ENCODE measurements around the gene CCL7.

The CCL7 gene

GRCh38 chr17:34257299-34257985, 12.6 kb upstream of the CCL7 start:
- H3K36me3 ChIP-seq (ENCODE audit: control insufficient read depth, insufficient read depth, low read length): no peaks in the 10 kb centered on the region
- H3K4me1 ChIP-seq (ENCODE audit: control insufficient read depth, insufficient read depth, low read length, poor library complexity, severe bottlenecking): peaks cover 42% of the 10 kb centered on the region
- no peaks in the 10 kb centered on the region for H3K9me3 ChIP-seq (ENCODE audit: control insufficient read depth, low read length)
- WGBS, 2 experiments (ENCODE audit: insufficient coverage in 2 of 2): 85 to 87% methylated on average over 3 to 5 of the region's 5 CpGs
- H3K27ac ChIP-seq (ENCODE audit: low read depth, low read length, severe bottlenecking): no peak overlapping the region
- no peak overlapping the region for H3K4me3 ChIP-seq (ENCODE audit: extremely low read depth, insufficient read depth, low read length, poor library complexity, severe bottlenecking)

GRCh38 chr17:34257986-34258326, 12.1 kb upstream of the CCL7 start:
- WGBS, 2 experiments (ENCODE audit: insufficient coverage in 2 of 2): 100% methylated on average over 1 of the region's 1 CpG; no CpG with 5 or more reads in 1 of the 2 experiments
- H3K4me3 ChIP-seq (ENCODE audit: extremely low read depth, insufficient read depth, low read length, poor library complexity, severe bottlenecking): no peak overlapping the region
- H3K36me3 ChIP-seq (ENCODE audit: control insufficient read depth, insufficient read depth, low read length): no peaks in the 10 kb centered on the region

GRCh38 chr17:34259146-34259545, 10.9 kb upstream of the CCL7 start:
- H3K4me1 ChIP-seq (ENCODE audit: control insufficient read depth, insufficient read depth, low read length, poor library complexity, severe bottlenecking): peaks cover 25% of the 10 kb centered on the region
- no peaks in the 10 kb centered on the region for H3K9me3 ChIP-seq (ENCODE audit: control insufficient read depth, low read length)
- H3K36me3 ChIP-seq (ENCODE audit: control insufficient read depth, insufficient read depth, low read length): no peaks in the 10 kb centered on the region
- H3K27ac ChIP-seq (ENCODE audit: low read depth, low read length, severe bottlenecking): no peak overlapping the region
- H3K4me3 ChIP-seq (ENCODE audit: extremely low read depth, insufficient read depth, low read length, poor library complexity, severe bottlenecking): no peak overlapping the region

More at GRCh38 chr17:34257986-34258326, 12.1 kb upstream of the CCL7 start:
- H3K27ac ChIP-seq (ENCODE audit: low read depth, low read length, severe bottlenecking): no peak overlapping the region
- no peaks in the 10 kb centered on the region for H3K9me3 ChIP-seq (ENCODE audit: control insufficient read depth, low read length)
- peaks cover 36% of the 10 kb centered on the region for H3K4me1 ChIP-seq (ENCODE audit: control insufficient read depth, insufficient read depth, low read length, poor library complexity, severe bottlenecking)

GRCh38 chr17:34260861-34261260, 9.2 kb upstream of the CCL7 start:
- 92 to 93% methylated on average over 4 of the region's 4 CpGs for WGBS, 2 experiments (ENCODE audit: insufficient coverage in 2 of 2)
- H3K4me1 ChIP-seq (ENCODE audit: control insufficient read depth, insufficient read depth, low read length, poor library complexity, severe bottlenecking): peaks cover 9% of the 10 kb centered on the region
- H3K27ac ChIP-seq (ENCODE audit: low read depth, low read length, severe bottlenecking): no peak overlapping the region
- H3K9me3 ChIP-seq (ENCODE audit: control insufficient read depth, low read length): no peaks in the 10 kb centered on the region
- H3K4me3 ChIP-seq (ENCODE audit: extremely low read depth, insufficient read depth, low read length, poor library complexity, severe bottlenecking): no peak overlapping the region
- H3K36me3 ChIP-seq (ENCODE audit: control insufficient read depth, insufficient read depth, low read length): no peaks in the 10 kb centered on the region

DNA sequence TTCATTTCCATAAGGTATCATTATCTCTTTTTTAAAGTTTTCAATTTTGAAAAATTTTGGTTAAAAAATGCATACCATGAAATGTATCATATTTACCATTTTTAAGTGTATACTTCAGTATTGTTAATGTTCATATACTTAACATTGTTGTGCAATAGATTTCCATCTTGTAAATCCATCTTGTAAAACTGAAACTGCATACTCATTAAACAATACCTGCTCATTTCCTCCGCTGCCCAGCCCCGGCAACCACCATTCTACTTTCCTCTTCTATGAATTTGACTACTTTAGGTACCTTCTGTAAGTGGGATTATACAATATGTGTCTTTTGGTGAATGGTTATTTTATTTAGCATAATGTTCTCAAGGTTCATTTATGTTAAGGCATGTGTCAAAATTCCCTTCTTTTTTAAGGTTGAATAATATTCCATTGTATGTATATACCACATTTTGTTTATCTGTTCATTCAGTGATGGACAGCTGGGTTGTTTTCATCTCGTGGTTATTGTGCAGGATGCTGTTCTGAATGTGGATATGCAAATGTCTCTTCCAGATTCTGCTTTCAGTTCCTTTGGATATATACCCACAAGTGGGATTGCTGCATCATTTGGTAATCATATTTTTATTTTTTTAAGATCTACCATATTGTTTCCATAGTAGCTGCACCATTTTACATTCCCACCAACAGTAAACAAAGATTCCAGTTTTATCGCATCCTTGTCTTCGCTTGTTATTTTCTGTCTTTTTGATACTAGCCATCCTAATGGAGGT, 8.3 kb upstream of the CCL7 start:
- WGBS, 2 experiments (ENCODE audit: insufficient coverage in 2 of 2): no CpG with 5 or more reads among the region's 5 CpGs
- Histone ChIP-seq H3K4me3 (ENCODE audit: extremely low read depth, insufficient read depth, low read length, poor library complexity, severe bottlenecking) (no peak overlapping the region), H3K9me3 (ENCODE audit: control insufficient read depth, low read length) (no peaks in the 10 kb centered on the region), H3K36me3 (ENCODE audit: control insufficient read depth, insufficient read depth, low read length) (no peaks in the 10 kb centered on the region), H3K4me1 (ENCODE audit: control insufficient read depth, insufficient read depth, low read length, poor library complexity, severe bottlenecking) (peaks cover 6% of the 10 kb centered on the region), H3K27ac (ENCODE audit: low read depth, low read length, severe bottlenecking) (no peak overlapping the region)

GRCh38 chr17:34265711-34266110, 4.3 kb upstream of the CCL7 start:
- Histone ChIP-seq H3K9me3 (ENCODE audit: control insufficient read depth, low read length) (no peaks in the 10 kb centered on the region), H3K36me3 (ENCODE audit: control insufficient read depth, insufficient read depth, low read length) (no peaks in the 10 kb centered on the region), H3K4me1 (ENCODE audit: control insufficient read depth, insufficient read depth, low read length, poor library complexity, severe bottlenecking) (no peaks in the 10 kb centered on the region), H3K27ac (ENCODE audit: low read depth, low read length, severe bottlenecking) (no peak overlapping the region), H3K4me3 (ENCODE audit: extremely low read depth, insufficient read depth, low read length, poor library complexity, severe bottlenecking) (no peak overlapping the region)
- 85 to 93% methylated on average over 2 of the region's 3 CpGs for WGBS, 2 experiments (ENCODE audit: insufficient coverage in 2 of 2)

DNA sequence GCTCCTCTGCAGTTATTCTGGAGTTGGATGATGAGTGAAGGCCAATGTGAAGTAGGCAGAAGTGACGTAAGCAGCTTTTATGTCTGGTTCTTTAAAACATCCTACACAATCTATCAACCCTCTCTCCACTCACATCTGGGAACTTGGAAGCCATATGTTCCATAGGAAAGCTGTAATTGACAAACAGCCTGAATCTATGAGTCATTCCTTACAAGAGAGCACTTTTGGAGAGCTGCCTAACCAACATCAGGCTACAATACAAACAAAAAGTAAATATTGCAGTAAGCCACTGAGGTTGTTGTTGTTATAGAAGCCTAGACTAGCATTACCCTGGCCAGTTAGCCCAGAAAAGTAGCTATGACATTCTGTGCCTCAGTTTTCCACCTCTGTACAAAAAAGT, 5.9 kb downstream of the CCL7 start:
- Histone ChIP-seq H3K9me3 (ENCODE audit: control insufficient read depth, low read length) (no peaks in the 10 kb centered on the region), H3K36me3 (ENCODE audit: control insufficient read depth, insufficient read depth, low read length) (no peaks in the 10 kb centered on the region), H3K27ac (ENCODE audit: low read depth, low read length, severe bottlenecking) (no peak overlapping the region), H3K4me3 (ENCODE audit: extremely low read depth, insufficient read depth, low read length, poor library complexity, severe bottlenecking) (no peak overlapping the region), H3K4me1 (ENCODE audit: control insufficient read depth, insufficient read depth, low read length, poor library complexity, severe bottlenecking) (no peaks in the 10 kb centered on the region)
- no CpG with 5 or more reads among the region's 1 CpG for WGBS, 2 experiments (ENCODE audit: insufficient coverage in 2 of 2)

DNA sequence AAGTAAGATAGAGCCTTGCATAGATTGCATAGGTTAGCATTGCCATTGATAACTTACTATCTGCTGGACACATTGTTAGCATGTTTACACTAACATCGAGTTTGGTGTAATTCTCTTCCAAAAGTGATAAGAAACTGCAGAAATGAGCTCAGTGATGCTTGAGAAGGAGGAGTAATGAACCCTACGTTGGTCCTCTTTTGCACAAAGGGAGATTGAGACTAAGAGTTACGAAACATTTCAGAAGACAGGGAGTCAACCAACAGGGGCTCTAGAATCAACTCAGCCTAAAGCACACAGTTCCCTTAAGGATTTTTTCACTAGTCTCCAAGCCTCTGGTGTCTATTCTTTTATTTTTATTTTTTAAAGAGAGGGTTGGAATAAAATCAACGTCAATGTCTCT, 6.8 kb downstream of the CCL7 start:
- H3K4me1 ChIP-seq (ENCODE audit: control insufficient read depth, insufficient read depth, low read length, poor library complexity, severe bottlenecking): no peaks in the 10 kb centered on the region
- 85 to 96% methylated on average over 3 of the region's 4 CpGs for WGBS, 2 experiments (ENCODE audit: insufficient coverage in 2 of 2)
- no peaks in the 10 kb centered on the region for H3K9me3 ChIP-seq (ENCODE audit: control insufficient read depth, low read length)
- no peak overlapping the region for H3K27ac ChIP-seq (ENCODE audit: low read depth, low read length, severe bottlenecking)
- H3K36me3 ChIP-seq (ENCODE audit: control insufficient read depth, insufficient read depth, low read length): no peaks in the 10 kb centered on the region
- H3K4me3 ChIP-seq (ENCODE audit: extremely low read depth, insufficient read depth, low read length, poor library complexity, severe bottlenecking): no peak overlapping the region

DNA sequence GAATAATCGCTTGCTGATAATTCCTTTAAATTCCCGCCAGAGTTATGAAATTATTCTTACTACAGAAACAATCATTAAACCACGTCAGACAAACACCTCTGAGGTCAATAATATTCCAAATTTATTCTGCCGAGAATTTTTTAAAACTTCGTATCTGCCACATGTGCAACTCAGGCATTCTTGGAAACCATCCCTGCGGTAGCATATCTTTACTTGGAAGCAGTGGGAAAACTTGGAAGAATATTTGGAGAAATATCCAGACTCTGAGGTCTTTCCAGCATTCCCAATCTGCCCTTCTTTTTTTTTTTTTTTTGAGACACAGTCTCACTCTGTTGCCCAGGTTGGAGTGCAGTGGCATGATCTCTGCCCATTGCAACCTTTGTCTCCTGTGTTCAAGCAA, 13.6 kb downstream of the CCL7 start:
- WGBS, 2 experiments (ENCODE audit: insufficient coverage in 2 of 2): 85 to 93% methylated on average over 3 to 5 of the region's 6 CpGs
- Histone ChIP-seq H3K4me3 (ENCODE audit: extremely low read depth, insufficient read depth, low read length, poor library complexity, severe bottlenecking) (no peak overlapping the region), H3K4me1 (ENCODE audit: control insufficient read depth, insufficient read depth, low read length, poor library complexity, severe bottlenecking) (no peaks in the 10 kb centered on the region), H3K27ac (ENCODE audit: low read depth, low read length, severe bottlenecking) (no peak overlapping the region), H3K9me3 (ENCODE audit: control insufficient read depth, low read length) (no peaks in the 10 kb centered on the region), H3K36me3 (ENCODE audit: control insufficient read depth, insufficient read depth, low read length) (no peaks in the 10 kb centered on the region)

GRCh38 chr17:34285286-34285792, 15.3 kb downstream of the CCL7 start, which contains the start of gene CCL11:
CCL11 (plus strand) TSS chr17:34285742; CDS start chr17:34285809, 67 bp downstream.
- Histone ChIP-seq H3K9me3 (ENCODE audit: control insufficient read depth, low read length) (no peaks in the 10 kb centered on the region), H3K36me3 (ENCODE audit: control insufficient read depth, insufficient read depth, low read length) (no peaks in the 10 kb centered on the region), H3K4me1 (ENCODE audit: control insufficient read depth, insufficient read depth, low read length, poor library complexity, severe bottlenecking) (no peaks in the 10 kb centered on the region), H3K4me3 (ENCODE audit: extremely low read depth, insufficient read depth, low read length, poor library complexity, severe bottlenecking) (no peak within 1 kb of the TSS), H3K27ac (ENCODE audit: low read depth, low read length, severe bottlenecking) (no peak within 1 kb of the TSS)
- WGBS, 2 experiments (ENCODE audit: insufficient coverage in 2 of 2): 81 to 85% methylated on average over 3 of the region's 4 CpGs

GRCh38 chr17:34287875-34288274, 17.9 kb downstream of the CCL7 start:
- Histone ChIP-seq H3K27ac (ENCODE audit: low read depth, low read length, severe bottlenecking) (no peak overlapping the region), H3K4me3 (ENCODE audit: extremely low read depth, insufficient read depth, low read length, poor library complexity, severe bottlenecking) (no peak overlapping the region), H3K4me1 (ENCODE audit: control insufficient read depth, insufficient read depth, low read length, poor library complexity, severe bottlenecking) (no peaks in the 10 kb centered on the region), H3K36me3 (ENCODE audit: control insufficient read depth, insufficient read depth, low read length) (no peaks in the 10 kb centered on the region), H3K9me3 (ENCODE audit: control insufficient read depth, low read length) (no peaks in the 10 kb centered on the region)
- 100% methylated on average over 1 of the region's 2 CpGs; no CpG with 5 or more reads in 1 of the 2 experiments for WGBS, 2 experiments (ENCODE audit: insufficient coverage in 2 of 2)
